GM21423 (cell line): ENCODE data around the gene NR3C1.

ENCODE experiments used
- ATAC-seq: cut with Tn5 transposase; IDR thresholded peaks from one replicate; pipeline ENCODE4 v1.9.1; 2021; ENCODE audit warnings: mild to moderate bottlenecking, moderate library complexity; ENCODE audit not compliant: unreplicated experiment

NR3C1 gene

GRCh38 chr5:143241892-143242291, 161.6 kb downstream of the NR3C1 start:
- ATAC-seq = no peak

- no peak for ATAC-seq
Measured at GRCh38 chr5:143239882-143240518, 163.5 kb downstream of the NR3C1 start.

- no peak for ATAC-seq
Measured at GRCh38 chr5:143238620-143239019, 164.9 kb downstream of the NR3C1 start.

- ATAC-seq = no peak
Measured at GRCh38 chr5:143237664-143238063, 165.8 kb downstream of the NR3C1 start.

GRCh38 chr5:143236682-143237081, 166.8 kb downstream of the NR3C1 start:
- ATAC-seq = no peak

GRCh38 chr5:143235423-143235822, 168.1 kb downstream of the NR3C1 start:
- ATAC-seq = no peak

GRCh38 chr5:143234162-143234842, 169.2 kb downstream of the NR3C1 start:
- ATAC-seq = no peak

GRCh38 chr5:143233031-143233430, 170.5 kb downstream of the NR3C1 start:
- no peak for ATAC-seq

GRCh38 chr5:143231973-143232812, 171.3 kb downstream of the NR3C1 start:
- ATAC-seq = peak; percentile 32

GRCh38 chr5:143231416-143231815, 172.1 kb downstream of the NR3C1 start:
- ATAC-seq = no peak

GRCh38 chr5:143230676-143230996, 172.8 kb downstream of the NR3C1 start:
- no peak for ATAC-seq

GRCh38 chr5:143229896-143230675, 173.4 kb downstream of the NR3C1 start:
- ATAC-seq = peak; percentile 84

GRCh38 chr5:143229426-143229895, 174.0 kb downstream of the NR3C1 start:
- ATAC-seq = peak; percentile 31

- no peak for ATAC-seq
Measured at GRCh38 chr5:143228597-143229293, 174.7 kb downstream of the NR3C1 start.
